Immature natural killer cell (primary cell): Measurements from ENCODE around the gene ZFAND2B. TPM values are rescaled to one million over a fixed set of nuclear protein-coding genes. Genes with fewer than 3 reads are reported as not detected.

Experiments used
- polyA plus RNA-seq, 3 donors: library from polyadenylated mRNA; unstranded; fragments of 300-500 nt; fragmentation: Illumina TruSeq; gene quantifications; one replicate each; pipeline ENCODE4 v1.2.3, GENCODE V29; 2021

The ZFAND2B gene
- polyA plus RNA-seq, 3 donors from 2014 or later = 95.4 to 128 (median 102) TPM

Other genes starting within 250 kb of the ZFAND2B start
- not detected for gene CDK5R2, start 247.1 kb upstream of the ZFAND2B start, polyA plus RNA-seq
- not detected for gene FEV, start 221.6 kb upstream of the ZFAND2B start, polyA plus RNA-seq
- not detected for gene CRYBA2, start 213.4 kb upstream of the ZFAND2B start, polyA plus RNA-seq
- gene CFAP65, start 165.3 kb upstream of the ZFAND2B start, polyA plus RNA-seq = not detected
- gene IHH, start 145.9 kb upstream of the ZFAND2B start, polyA plus RNA-seq = not detected
- gene NHEJ1, start 46.0 kb upstream of the ZFAND2B start, polyA plus RNA-seq = 10 to 100 TPM; 19.2 to 33.3 (median 21.9) TPM
- gene SLC23A3, start 36.8 kb upstream of the ZFAND2B start, polyA plus RNA-seq = under 1 TPM in 1 of 3 donors, not detected in 2; 0.29 TPM
- gene CNPPD1, start 29.9 kb upstream of the ZFAND2B start, polyA plus RNA-seq = 100 to 1,000 TPM in 1 of 3 donors, 10 to 100 TPM in 2; 68.2 to 135 (median 92.9) TPM
- 10 to 100 TPM; 51.2 to 88.6 (median 58.6) TPM for gene RETREG2, start 28.5 kb upstream of the ZFAND2B start, polyA plus RNA-seq
- 1 to 10 TPM in 2 of 3 donors, under 1 TPM in 1; 0.21 to 3.7 (median 1.2) TPM for gene ABCB6, start 12.2 kb downstream of the ZFAND2B start, polyA plus RNA-seq
- gene ATG9A, start 22.9 kb downstream of the ZFAND2B start, polyA plus RNA-seq = 10 to 100 TPM in 2 of 3 donors, 1 to 10 TPM in 1; 8.6 to 31.9 (median 14.8) TPM
- gene ANKZF1, start 23.0 kb downstream of the ZFAND2B start, polyA plus RNA-seq = 10 to 100 TPM; 11.5 to 28.6 (median 22.4) TPM
- gene GLB1L, start 38.7 kb downstream of the ZFAND2B start, polyA plus RNA-seq = 1 to 10 TPM in 1 of 3 donors, under 1 TPM in 1, not detected in 1; 0.44 to 1.0 TPM
- gene STK16, start 38.7 kb downstream of the ZFAND2B start, polyA plus RNA-seq = 10 to 100 TPM; 26.8 to 35.3 (median 27.6) TPM
- gene TUBA4B, start 46.5 kb downstream of the ZFAND2B start, polyA plus RNA-seq = not detected
- gene TUBA4A, start 47.1 kb downstream of the ZFAND2B start, polyA plus RNA-seq = 100 to 1,000 TPM in 2 of 3 donors, 10 to 100 TPM in 1; 88.6 to 137 (median 124) TPM
- 1 to 10 TPM; 2.8 to 3.6 (median 2.9) TPM for gene DNAJB2, start 72.6 kb downstream of the ZFAND2B start, polyA plus RNA-seq
- gene PTPRN, start 102.6 kb downstream of the ZFAND2B start, polyA plus RNA-seq = under 1 TPM in 1 of 3 donors, not detected in 2; 0.41 TPM
- not detected for gene RESP18, start 126.0 kb downstream of the ZFAND2B start, polyA plus RNA-seq
- gene DNPEP, start 181.1 kb downstream of the ZFAND2B start, polyA plus RNA-seq = 10 to 100 TPM; 77.4 to 97.9 (median 78.9) TPM
- gene DES, start 211.6 kb downstream of the ZFAND2B start, polyA plus RNA-seq = not detected
- not detected for gene SPEG, start 228.1 kb downstream of the ZFAND2B start, polyA plus RNA-seq